ENCODE data around the gene RIMKLA.

RIMKLA gene

DNA sequence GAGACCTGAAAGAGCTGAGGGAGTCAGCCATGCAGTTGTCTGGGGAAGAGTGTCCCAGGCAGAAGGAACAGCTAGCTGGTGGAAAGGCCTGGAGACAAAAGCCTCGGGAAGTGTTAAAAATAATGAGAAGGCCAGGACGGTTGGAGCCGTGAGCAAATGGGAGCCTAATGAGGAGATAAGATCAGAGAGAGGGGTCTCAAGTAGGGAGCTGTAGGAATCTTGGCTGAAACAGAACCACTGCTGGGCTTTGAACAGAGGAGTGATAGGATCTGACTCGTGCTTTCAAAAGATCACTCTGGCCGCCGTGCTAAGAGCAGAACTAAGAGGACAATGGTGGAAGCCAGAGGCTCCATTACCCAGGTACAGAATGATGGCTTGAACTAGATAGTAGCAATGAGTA lies 43.6 kb upstream of the RIMKLA start:
- H3K9me2 ChIP-seq (replicated peaks; ENCODE audit: control insufficient read depth, low read length): no peaks in the 10 kb centered on the region
- 0 out of 2 replicates have a peak, but pooled peaks cover 3% of the 10 kb centered on the region for H3K27me3 ChIP-seq (ENCODE audit: control insufficient read depth, low read length)
- TF ChIP-seq, protein P1, sequence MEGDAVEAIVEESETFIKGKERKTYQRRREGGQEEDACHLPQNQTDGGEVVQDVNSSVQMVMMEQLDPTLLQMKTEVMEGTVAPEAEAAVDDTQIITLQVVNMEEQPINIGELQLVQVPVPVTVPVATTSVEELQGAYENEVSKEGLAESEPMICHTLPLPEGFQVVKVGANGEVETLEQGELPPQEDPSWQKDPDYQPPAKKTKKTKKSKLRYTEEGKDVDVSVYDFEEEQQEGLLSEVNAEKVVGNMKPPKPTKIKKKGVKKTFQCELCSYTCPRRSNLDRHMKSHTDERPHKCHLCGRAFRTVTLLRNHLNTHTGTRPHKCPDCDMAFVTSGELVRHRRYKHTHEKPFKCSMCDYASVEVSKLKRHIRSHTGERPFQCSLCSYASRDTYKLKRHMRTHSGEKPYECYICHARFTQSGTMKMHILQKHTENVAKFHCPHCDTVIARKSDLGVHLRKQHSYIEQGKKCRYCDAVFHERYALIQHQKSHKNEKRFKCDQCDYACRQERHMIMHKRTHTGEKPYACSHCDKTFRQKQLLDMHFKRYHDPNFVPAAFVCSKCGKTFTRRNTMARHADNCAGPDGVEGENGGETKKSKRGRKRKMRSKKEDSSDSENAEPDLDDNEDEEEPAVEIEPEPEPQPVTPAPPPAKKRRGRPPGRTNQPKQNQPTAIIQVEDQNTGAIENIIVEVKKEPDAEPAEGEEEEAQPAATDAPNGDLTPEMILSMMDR (IDR thresholded peaks at IDR 0.05; ENCODE audit: low read depth, low read length, poor library complexity, severe bottlenecking): no peak
- no peak for TF ChIP-seq EZH2phosphoT487 (IDR thresholded peaks at IDR 0.05; ENCODE audit: borderline replicate concordance, low read length)
- H3K36me3 ChIP-seq (ENCODE audit: control insufficient read depth, low read length): peaks cover 3% of the 10 kb centered on the region; the same call in 1 of the 2 replicates
- H3K27ac ChIP-seq (ENCODE audit: low read depth, low read length): no peak overlapping the region
- peaks cover 42% of the 10 kb centered on the region for H3K79me2 ChIP-seq (ENCODE audit: control insufficient read depth, low read length)
- no peaks in the 10 kb centered on the region; the same call in 1 of the 2 replicates for H3F3A ChIP-seq (ENCODE audit: control insufficient read depth, insufficient read depth)
- peaks cover 10% of the 10 kb centered on the region; the same call in 1 of the 2 replicates for H4K20me1 ChIP-seq (ENCODE audit: control insufficient read depth, insufficient read depth, low read depth, low read length)
- no peak overlapping the region for H3K4me3 ChIP-seq (ENCODE audit: low read length)
- H3K4me1 ChIP-seq (ENCODE audit: control insufficient read depth, low read length): peaks cover 21% of the 10 kb centered on the region
- no peak overlapping the region for H3K4me2 ChIP-seq (ENCODE audit: low read length)
- H3K9me3 ChIP-seq (ENCODE audit: control insufficient read depth, insufficient read depth, low read length): no peaks in the 10 kb centered on the region

DNA sequence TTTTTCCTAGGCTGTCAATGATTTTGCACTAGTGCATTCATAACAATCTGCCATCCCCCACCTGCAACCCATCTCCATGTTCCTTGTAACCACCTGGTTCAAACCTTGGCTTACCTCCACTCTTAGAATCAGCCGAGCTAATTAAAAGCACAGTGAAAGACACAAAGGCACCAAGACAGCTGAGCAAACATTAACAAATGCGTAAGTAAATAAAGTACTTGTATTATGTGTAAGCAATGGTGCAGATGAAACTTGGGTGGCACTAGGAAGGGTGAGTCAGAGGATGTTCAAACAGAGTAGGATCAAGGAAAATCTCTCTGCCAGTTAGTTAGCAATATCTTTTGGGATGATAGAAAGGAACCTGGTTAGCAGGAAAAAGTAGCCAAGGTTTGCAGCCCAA lies 40.5 kb upstream of the RIMKLA start:
- Histone ChIP-seq H4K20me1 (ENCODE audit: control insufficient read depth, insufficient read depth, low read depth, low read length) (no peaks in the 10 kb centered on the region), H3F3A (ENCODE audit: control insufficient read depth, insufficient read depth) (no peaks in the 10 kb centered on the region), H3K79me2 (ENCODE audit: control insufficient read depth, low read length) (peaks cover 12% of the 10 kb centered on the region), H3K27me3 (ENCODE audit: control insufficient read depth, low read length) (peaks cover 3% of the 10 kb centered on the region; the same call in 1 of the 2 replicates), H3K27ac (ENCODE audit: low read depth, low read length) (no peak overlapping the region), H3K4me1 (ENCODE audit: control insufficient read depth, low read length) (peaks cover 9% of the 10 kb centered on the region), H3K4me3 (ENCODE audit: low read length) (no peak overlapping the region), H3K9me3 (ENCODE audit: control insufficient read depth, insufficient read depth, low read length) (no peaks in the 10 kb centered on the region), H3K36me3 (ENCODE audit: control insufficient read depth, low read length) (no peaks in the 10 kb centered on the region; the same call in 1 of the 2 replicates), H3K4me2 (ENCODE audit: low read length) (no peak overlapping the region), H3K9me2 (replicated peaks; ENCODE audit: control insufficient read depth, low read length) (no peaks in the 10 kb centered on the region)
- TF ChIP-seq, protein P1 (IDR thresholded peaks at IDR 0.05; ENCODE audit: low read depth, low read length, poor library complexity, severe bottlenecking): no peak
- TF ChIP-seq EZH2phosphoT487 (IDR thresholded peaks at IDR 0.05; ENCODE audit: borderline replicate concordance, low read length): no peak

DNA sequence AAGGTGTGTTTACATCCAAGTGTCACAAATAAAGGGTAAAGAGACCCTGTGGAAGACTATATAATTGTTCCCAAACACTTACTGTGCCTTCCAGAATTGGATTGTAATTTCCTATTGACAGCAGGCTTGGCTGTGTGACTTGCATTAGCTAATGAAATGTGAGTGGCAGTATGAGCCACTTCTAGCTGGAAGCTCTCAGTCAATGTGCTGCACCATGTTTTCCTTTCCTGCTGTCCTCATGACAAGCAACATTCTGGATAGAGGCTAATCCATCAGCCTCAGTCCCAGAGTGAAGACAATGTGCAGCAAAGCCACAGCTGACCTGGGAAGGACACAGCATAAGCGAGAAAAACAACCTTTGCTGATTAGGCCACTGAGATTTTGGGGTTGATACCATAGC lies 39.7 kb upstream of the RIMKLA start:
- Histone ChIP-seq H3K27me3 (ENCODE audit: control insufficient read depth, low read length) (peaks cover 3% of the 10 kb centered on the region; the same call in 1 of the 2 replicates), H3K9me3 (ENCODE audit: control insufficient read depth, insufficient read depth, low read length) (no peaks in the 10 kb centered on the region), H3K9me2 (replicated peaks; ENCODE audit: control insufficient read depth, low read length) (no peaks in the 10 kb centered on the region), H3F3A (ENCODE audit: control insufficient read depth, insufficient read depth) (no peaks in the 10 kb centered on the region), H4K20me1 (ENCODE audit: control insufficient read depth, insufficient read depth, low read depth, low read length) (no peaks in the 10 kb centered on the region), H3K4me3 (ENCODE audit: low read length) (no peak overlapping the region), H3K4me2 (ENCODE audit: low read length) (no peak overlapping the region), H3K79me2 (ENCODE audit: control insufficient read depth, low read length) (peaks cover 5% of the 10 kb centered on the region), H3K4me1 (ENCODE audit: control insufficient read depth, low read length) (peaks cover 7% of the 10 kb centered on the region), H3K36me3 (ENCODE audit: control insufficient read depth, low read length) (no peaks in the 10 kb centered on the region), H3K27ac (ENCODE audit: low read depth, low read length) (no peak overlapping the region)
- TF ChIP-seq EZH2phosphoT487 (IDR thresholded peaks at IDR 0.05; ENCODE audit: borderline replicate concordance, low read length): no peak
- TF ChIP-seq, protein P1 (IDR thresholded peaks at IDR 0.05; ENCODE audit: low read depth, low read length, poor library complexity, severe bottlenecking): no peak
